Vagina (tissue), 2 donors: ENCODE measurements around the gene TMPRSS4. TPM values are rescaled to one million over a fixed set of nuclear protein-coding genes. Genes with fewer than 3 reads are reported as not detected.

Experiments used
- DNase-seq, 2 donors: peaks; one replicate each; pipeline ENCODE4 v3.0.0-alpha.2; 2017; ENCODE audit errors: extremely low spot score in 2 of 2
- H3K27ac ChIP-seq: fragments of 200-600 bp; sonication (generic); one replicate; pipeline ENCODE4 v1.5.1; 2019
- H3K27me3 ChIP-seq: fragments of 200-600 bp; sonication (generic); one replicate; pipeline ENCODE4 v1.5.1; 2019
- H3K36me3 ChIP-seq, 2 donors: fragments of 200-600 bp; sonication (generic); one replicate each; pipeline ENCODE4 v1.5.1; 2017 to 2019
- H3K4me1 ChIP-seq: fragments of 200-600 bp; sonication (generic); one replicate; pipeline ENCODE4 v1.5.1; 2019
- H3K4me3 ChIP-seq, 2 donors: fragments of 200-600 bp; sonication (generic); 1 replicate in 1 of 2; 2 replicates in 1 of 2; pipeline ENCODE4 v1.5.1; 2016 to 2019
- H3K9me3 ChIP-seq: fragments of 200-600 bp; sonication (generic); one replicate; pipeline ENCODE4 v1.5.1; 2019
- POLR2A ChIP-seq, 2 donors: fragments of 450-650 bp; IDR thresholded peaks; one replicate each; pipeline ENCODE4 v1.6.1; 2017; ENCODE audit warnings: antibody characterized with exemption in 2 of 2, mild to moderate bottlenecking in 2 of 2, moderate library complexity in 2 of 2
- POLR2AphosphoS5 ChIP-seq, 2 donors: sonication (generic); formaldehyde crosslinking; IDR thresholded peaks; one replicate each; pipeline ENCODE4 v1.9.0; 2017; ENCODE audit warnings: antibody characterized with exemption in 2 of 2, mild to moderate bottlenecking in 2 of 2, low read depth in 1 of 2; ENCODE audit not compliant: insufficient read depth in 1 of 2
- intact Hi-C: fragments of 100-400 bp; cut with DNase I; formaldehyde crosslinking; loops from one replicate; pipeline ENCODE4 v1.15.1; 2023
- total RNA-seq: library from RNA; depleted of rRNA; stranded (reverse); fragments of >200 nt; gene quantifications from one replicate; pipeline ENCODE4 v1.2.3, GENCODE V29; 2016
- TF ChIP-seq, protein P1 (sequence below), 3 experiments: fragments of 450-650 bp in 2 of 3; fragments of 200-600 bp in 1 of 3; sonication (generic) in 1 of 3; IDR thresholded peaks; one replicate each; pipeline ENCODE4 v1.5.1; 2017 to 2019; ENCODE audit warnings: antibody characterized with exemption in 3 of 3, mild to moderate bottlenecking in 2 of 3, moderate library complexity in 2 of 3

Gene TMPRSS4
- total RNA-seq, 1 donor from 2014 or later = 20.9 TPM

DNA sequence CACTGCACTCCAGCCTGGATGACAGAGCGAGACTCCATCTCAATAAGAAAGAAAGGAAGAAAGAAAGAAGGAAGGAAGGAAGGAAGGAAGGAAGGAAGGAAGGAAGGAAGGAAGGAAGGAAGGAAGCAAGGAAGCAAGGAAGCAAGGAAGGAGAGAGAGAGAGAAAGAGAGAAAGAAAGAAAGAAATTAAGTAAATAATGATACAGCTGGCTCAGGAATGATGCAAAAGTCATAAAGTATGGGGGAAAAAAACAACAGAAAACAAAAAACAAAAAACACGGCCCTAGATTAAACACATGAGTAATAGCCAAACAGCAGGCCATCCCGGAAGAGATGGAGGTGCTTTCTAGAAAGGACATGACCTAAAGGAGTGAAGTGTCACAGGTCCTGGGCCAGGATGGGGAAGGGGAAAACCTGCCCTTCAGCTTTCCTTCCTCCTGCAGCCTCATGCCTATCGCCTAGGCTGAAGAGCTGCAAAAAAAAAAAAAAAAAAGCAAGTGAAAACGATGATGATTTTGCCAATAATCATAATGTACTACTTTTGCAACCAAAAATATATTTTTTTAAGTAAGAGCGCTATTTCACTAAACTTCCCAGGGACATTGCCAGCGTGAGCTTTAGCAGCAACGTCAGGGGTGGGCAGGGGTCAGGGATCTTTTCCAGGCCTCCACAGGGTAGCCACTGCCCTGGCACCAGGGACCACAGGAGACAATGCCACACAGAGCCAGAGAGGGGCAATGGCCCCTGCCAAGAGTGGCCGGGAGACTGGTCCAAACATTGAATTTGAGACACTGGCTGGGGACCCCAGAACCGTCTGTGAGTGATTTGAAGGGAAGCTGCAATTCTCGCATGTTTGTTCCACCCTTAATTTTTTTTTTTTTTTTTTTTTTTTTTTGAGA, 28.2 kb upstream of the TMPRSS4 start:
- Histone ChIP-seq H3K9me3 (no peaks in the 10 kb centered on the region), H3K4me3 (no peak overlapping the region), H3K36me3 (no peaks in the 10 kb centered on the region), H3K27ac (no peak overlapping the region), H3K27me3 (no peaks in the 10 kb centered on the region), H3K4me1 (no peaks in the 10 kb centered on the region)
- intact Hi-C loops = no loop called here
- no peak for DNase-seq
- TF ChIP-seq, protein P1, sequence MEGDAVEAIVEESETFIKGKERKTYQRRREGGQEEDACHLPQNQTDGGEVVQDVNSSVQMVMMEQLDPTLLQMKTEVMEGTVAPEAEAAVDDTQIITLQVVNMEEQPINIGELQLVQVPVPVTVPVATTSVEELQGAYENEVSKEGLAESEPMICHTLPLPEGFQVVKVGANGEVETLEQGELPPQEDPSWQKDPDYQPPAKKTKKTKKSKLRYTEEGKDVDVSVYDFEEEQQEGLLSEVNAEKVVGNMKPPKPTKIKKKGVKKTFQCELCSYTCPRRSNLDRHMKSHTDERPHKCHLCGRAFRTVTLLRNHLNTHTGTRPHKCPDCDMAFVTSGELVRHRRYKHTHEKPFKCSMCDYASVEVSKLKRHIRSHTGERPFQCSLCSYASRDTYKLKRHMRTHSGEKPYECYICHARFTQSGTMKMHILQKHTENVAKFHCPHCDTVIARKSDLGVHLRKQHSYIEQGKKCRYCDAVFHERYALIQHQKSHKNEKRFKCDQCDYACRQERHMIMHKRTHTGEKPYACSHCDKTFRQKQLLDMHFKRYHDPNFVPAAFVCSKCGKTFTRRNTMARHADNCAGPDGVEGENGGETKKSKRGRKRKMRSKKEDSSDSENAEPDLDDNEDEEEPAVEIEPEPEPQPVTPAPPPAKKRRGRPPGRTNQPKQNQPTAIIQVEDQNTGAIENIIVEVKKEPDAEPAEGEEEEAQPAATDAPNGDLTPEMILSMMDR (IDR thresholded peaks at IDR 0.05) = no peak
- TF ChIP-seq POLR2AphosphoS5 (IDR thresholded peaks at IDR 0.05; ENCODE audit: insufficient read depth in 1 of 2, low read depth in 1 of 2) = no peak
- TF ChIP-seq POLR2A (IDR thresholded peaks at IDR 0.05) = no peak

DNA sequence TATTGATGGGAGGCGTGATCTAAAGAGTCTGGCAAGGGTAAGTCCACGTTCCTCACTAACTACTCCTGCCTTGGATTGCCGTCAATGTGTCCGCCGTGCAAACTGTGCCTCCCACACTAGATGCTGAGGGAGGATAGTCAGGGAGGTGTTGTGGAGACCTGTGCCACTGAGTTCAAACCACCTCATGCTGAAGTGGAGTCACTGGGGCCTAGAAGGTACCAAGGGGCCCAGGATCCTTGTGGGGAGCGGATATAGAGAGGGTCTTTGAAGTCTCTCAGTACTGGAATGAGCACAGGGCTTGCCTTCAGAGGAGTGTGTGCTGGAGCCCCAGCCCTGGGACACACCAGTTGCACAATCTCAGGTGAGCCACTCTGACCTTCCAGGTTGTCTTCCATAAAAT, 27.1 kb upstream of the TMPRSS4 start:
- H3K27me3 ChIP-seq = no peaks in the 10 kb centered on the region
- no peak overlapping the region for H3K27ac ChIP-seq
- H3K9me3 ChIP-seq = no peaks in the 10 kb centered on the region
- H3K4me3 ChIP-seq = no peak overlapping the region
- no peaks in the 10 kb centered on the region for H3K36me3 ChIP-seq
- intact Hi-C loops = loop anchor here (5.0 kb wide), 1 partner anchor 1327 kb away; no protein-coding TSS in a partner anchor
- DNase-seq = peak; percentile 55 to 62
- TF ChIP-seq, protein P1 (IDR thresholded peaks at IDR 0.05) = no peak
- no peak for TF ChIP-seq POLR2A (IDR thresholded peaks at IDR 0.05)
- no peak for TF ChIP-seq POLR2AphosphoS5 (IDR thresholded peaks at IDR 0.05; ENCODE audit: insufficient read depth in 1 of 2, low read depth in 1 of 2)
- H3K4me1 ChIP-seq = no peaks in the 10 kb centered on the region

DNA sequence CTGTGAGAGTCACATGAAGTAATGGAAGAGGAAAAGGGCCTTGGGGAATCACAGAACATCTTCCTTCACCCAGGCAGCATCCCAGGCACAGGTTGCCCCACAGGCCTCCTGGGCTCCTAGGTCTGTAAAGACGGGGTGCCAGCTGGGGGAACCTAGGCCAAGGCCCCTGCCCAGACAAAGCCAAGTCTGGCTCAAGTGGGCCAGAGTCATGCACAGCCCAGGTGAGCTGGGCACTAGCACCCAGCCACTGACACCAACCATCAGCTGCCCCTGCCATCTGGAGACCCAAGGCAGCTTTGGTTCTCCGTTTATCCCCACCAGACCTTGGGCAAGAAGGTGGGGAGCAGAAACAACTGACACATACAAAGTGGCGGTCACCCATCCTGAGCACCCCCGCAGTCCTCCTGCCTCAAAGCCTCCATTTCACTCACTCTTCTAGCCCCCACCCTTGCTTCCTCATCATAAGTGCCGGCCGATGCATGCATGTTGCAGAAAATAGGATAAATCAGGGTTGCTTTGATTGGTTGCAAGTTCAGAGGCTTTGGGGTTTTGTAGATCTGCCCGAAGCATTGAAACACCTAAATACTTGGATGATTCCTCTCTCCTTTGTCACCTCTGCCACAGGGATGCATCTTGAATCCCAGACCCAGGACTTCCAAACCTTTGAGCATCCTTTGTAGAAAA, 26.5 kb upstream of the TMPRSS4 start:
- Histone ChIP-seq H3K9me3 (no peaks in the 10 kb centered on the region), H3K4me1 (no peaks in the 10 kb centered on the region), H3K4me3 (no peak overlapping the region), H3K27ac (no peak overlapping the region), H3K36me3 (no peaks in the 10 kb centered on the region), H3K27me3 (no peaks in the 10 kb centered on the region)
- intact Hi-C loops = loop anchor here (5.0 kb wide), 1 partner anchor 1328 kb away; no protein-coding TSS in a partner anchor
- TF ChIP-seq POLR2AphosphoS5 (IDR thresholded peaks at IDR 0.05; ENCODE audit: insufficient read depth in 1 of 2, low read depth in 1 of 2) (no peak), POLR2A (IDR thresholded peaks at IDR 0.05) (no peak)
- TF ChIP-seq, protein P1 (IDR thresholded peaks at IDR 0.05) = no peak
- peak; percentile 81 to 84 for DNase-seq

DNA sequence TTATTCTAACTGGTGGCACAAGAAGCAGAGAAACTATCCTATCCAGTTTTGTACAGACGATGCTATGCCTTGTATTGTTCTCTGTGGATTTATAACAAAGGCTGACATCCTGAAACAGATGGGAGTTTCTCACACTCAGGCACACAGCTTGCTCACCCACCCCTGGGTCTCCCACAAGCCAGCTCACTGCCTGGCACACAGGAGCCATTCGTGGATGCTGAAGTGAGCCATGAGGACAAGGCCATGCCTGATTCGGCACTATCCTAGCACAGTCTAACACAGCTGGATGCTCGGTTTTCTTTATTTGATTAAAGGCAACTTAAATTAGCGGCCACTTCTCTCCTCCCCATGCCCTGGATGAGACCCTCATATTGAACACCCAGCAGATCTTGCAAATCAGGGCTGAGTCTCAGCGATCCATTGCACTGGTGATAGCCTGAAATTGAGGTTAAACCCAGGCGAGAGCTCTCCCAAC, 25.7 kb upstream of the TMPRSS4 start:
- intact Hi-C loops = loop anchor here (5.0 kb wide), 1 partner anchor 1329 kb away; no protein-coding TSS in a partner anchor
- peak in 1 of 2 donors; percentile 77 for DNase-seq
- no peaks in the 10 kb centered on the region for H3K36me3 ChIP-seq
- no peaks in the 10 kb centered on the region for H3K9me3 ChIP-seq
- H3K4me3 ChIP-seq = no peak overlapping the region
- H3K27me3 ChIP-seq = no peaks in the 10 kb centered on the region
- no peaks in the 10 kb centered on the region for H3K4me1 ChIP-seq
- TF ChIP-seq POLR2AphosphoS5 (IDR thresholded peaks at IDR 0.05; ENCODE audit: insufficient read depth in 1 of 2, low read depth in 1 of 2) (no peak), POLR2A (IDR thresholded peaks at IDR 0.05) (no peak)
- TF ChIP-seq, protein P1 (IDR thresholded peaks at IDR 0.05) = no peak
- no peak overlapping the region for H3K27ac ChIP-seq
